RWPE1 (cell line): ENCODE results near the gene CCDC171.

Experiments used
- CTCF ChIA-PET: fragments of 350-600 bp; sonication (Branson Sonifier 250); formaldehyde crosslinking; extraction: SDS; loops from one replicate; lab custom pipeline; 2021; lab: Yijun Ruan, JAX
- POLR2A ChIA-PET: fragments of 400-600 bp; formaldehyde crosslinking; extraction: SDS; loops from one replicate; lab custom pipeline; 2020; ENCODE audit warnings: antibody characterized with exemption; ENCODE audit not compliant: low non-redundant PET; lab: Yijun Ruan, JAX
- DNase-seq: peaks from one replicate; pipeline ENCODE4 v3.0.0; 2012; ENCODE audit warnings: low spot score
- H3K27ac ChIP-seq: fragments of 450-650 bp; 2 replicates; pipeline ENCODE4 v1.5.1; 2017
- CTCF ChIP-seq: fragments of 450-650 bp; conservative IDR thresholded peaks from 2 replicates; pipeline ENCODE4 v1.5.1; 2017; ENCODE audit warnings: low read depth, mild to moderate bottlenecking

Gene CCDC171

GRCh38 chr9:15746905-15747304 is 194.1 kb downstream of the CCDC171 start:
- CTCF ChIA-PET: no interaction called here
- TF ChIP-seq CTCF: no peak
- POLR2A ChIA-PET: no interaction called here
- H3K27ac ChIP-seq: no peak overlapping the region
- no peak for DNase-seq

DNA sequence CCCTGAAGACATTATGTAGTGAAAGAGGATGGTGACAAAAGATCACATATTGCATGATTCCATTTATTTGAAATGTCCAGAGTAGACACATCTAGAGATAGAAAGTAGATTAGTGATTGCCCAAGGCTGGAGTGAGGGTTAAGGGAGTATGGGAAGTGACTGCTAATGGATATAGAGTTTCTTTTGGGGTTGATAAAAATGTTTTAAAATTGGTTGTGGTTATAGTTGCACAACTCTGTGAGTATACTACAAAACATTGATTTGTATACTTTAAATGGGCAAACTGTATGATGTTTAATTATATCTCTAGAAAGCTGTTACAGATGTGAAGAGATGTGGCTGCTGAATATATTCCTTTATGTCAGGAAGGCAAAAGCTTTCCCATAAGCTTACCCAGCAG is 202.8 kb downstream of the CCDC171 start:
- ChIA-PET CTCF (interaction anchor here (0.6 kb wide), 1 partner anchor 76 kb away, joined by 4 read pairs; no protein-coding TSS in a partner anchor), POLR2A (no interaction called here)
- DNase-seq: no peak
- no peak overlapping the region for H3K27ac ChIP-seq
- TF ChIP-seq CTCF: no peak

DNA sequence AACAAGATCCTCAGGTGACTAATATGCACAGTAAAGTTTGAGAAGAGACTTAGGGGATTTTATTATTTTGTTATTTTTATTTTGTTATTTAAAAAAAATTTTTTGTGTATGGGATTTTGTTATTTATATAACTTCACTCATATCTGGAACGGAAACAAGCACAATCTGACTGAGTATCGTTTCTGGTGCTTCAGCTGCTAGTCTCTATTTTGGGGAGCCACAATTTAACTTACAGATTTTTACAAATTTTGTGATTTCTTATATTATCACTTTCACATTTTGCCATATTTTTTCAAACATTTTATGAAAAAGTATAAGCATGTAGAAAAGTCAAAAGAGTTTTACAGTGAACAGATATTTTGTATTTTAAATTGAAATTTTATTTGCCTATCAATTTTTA is 208.7 kb downstream of the CCDC171 start:
- DNase-seq: no peak
- TF ChIP-seq CTCF: no peak
- H3K27ac ChIP-seq: no peak overlapping the region
- ChIA-PET CTCF (no interaction called here), POLR2A (no interaction called here)

DNA sequence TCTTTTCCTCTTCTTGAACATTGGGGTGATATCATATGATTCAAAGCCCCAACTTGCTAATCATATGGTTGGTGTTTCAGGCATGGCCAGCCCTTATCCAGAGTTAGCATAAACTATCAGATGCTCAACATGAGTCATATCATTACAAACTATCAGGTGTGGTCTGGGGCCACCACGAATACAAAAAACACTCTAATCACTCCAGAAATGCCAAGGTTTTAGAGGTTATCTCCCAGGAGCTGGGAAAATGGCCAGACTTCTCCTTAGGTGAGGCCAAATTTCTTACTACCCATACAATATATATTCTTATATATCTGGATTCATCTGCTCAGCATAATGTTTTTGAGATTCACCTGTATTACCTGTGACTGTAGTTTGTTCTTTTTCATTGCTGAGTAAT is 210.5 kb downstream of the CCDC171 start:
- ChIA-PET POLR2A (no interaction called here), CTCF (no interaction called here)
- TF ChIP-seq CTCF: no peak
- no peak overlapping the region for H3K27ac ChIP-seq
- DNase-seq: no peak

GRCh38 chr9:15764131-15764530 is 211.3 kb downstream of the CCDC171 start:
- TF ChIP-seq CTCF: no peak
- CTCF ChIA-PET: no interaction called here
- H3K27ac ChIP-seq: no peak overlapping the region
- DNase-seq: no peak
- POLR2A ChIA-PET: no interaction called here

DNA sequence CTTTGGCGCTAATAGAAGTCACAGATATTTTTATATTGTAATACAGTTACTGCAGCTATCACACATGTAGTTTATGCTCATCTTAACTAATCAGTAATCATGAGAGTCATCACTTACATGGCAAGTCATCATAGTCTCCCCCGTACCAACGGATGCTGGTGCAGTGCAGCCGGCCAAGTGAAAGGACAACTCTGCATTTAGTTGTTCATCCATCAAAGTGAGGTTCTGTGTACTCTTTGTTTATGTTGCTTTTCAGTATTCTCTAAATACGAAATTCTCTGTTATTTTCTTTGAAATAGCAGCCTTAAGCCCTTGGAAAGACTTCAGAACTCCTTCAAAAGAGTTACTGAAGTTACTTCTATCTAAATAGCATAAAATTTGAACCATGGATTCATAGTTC is 216.7 kb downstream of the CCDC171 start:
- no peak for DNase-seq
- H3K27ac ChIP-seq: no peak overlapping the region
- POLR2A ChIA-PET: no interaction called here
- CTCF ChIA-PET: interaction anchor here (0.7 kb wide), 1 partner anchor 614 kb away, joined by 3 read pairs; no protein-coding TSS in a partner anchor
- TF ChIP-seq CTCF: no peak

GRCh38 chr9:15778861-15779260 is 226.0 kb downstream of the CCDC171 start:
- no peak for DNase-seq
- ChIA-PET CTCF (no interaction called here), POLR2A (no interaction called here)
- H3K27ac ChIP-seq: no peak overlapping the region
- no peak for TF ChIP-seq CTCF
